BLaER1 treated with 17β-estradiol and CSF1 and Interleukin-3, amounts not matched to agents 10 nM and 100 nM (cell line): ENCODE measurements around the gene OPCML.

Source experiments
- H3K27ac ChIP-seq, 11 experiments: shearing (Covaris generic); formaldehyde crosslinking; 2 replicates each; pipeline ENCODE4 v1.8.1; 2022
- H3K27me3 ChIP-seq, 11 experiments: shearing (Covaris generic); formaldehyde crosslinking; 2 replicates each; pipeline ENCODE4 v1.8.1; 2022
- H3K36me3 ChIP-seq, 11 experiments: shearing (Covaris generic); formaldehyde crosslinking; 2 replicates each; pipeline ENCODE4 v1.8.1; 2022
- H3K4me1 ChIP-seq, 10 experiments: shearing (Covaris generic); formaldehyde crosslinking; 2 replicates each; pipeline ENCODE4 v1.8.1; 2022
- H3K4me2 ChIP-seq, 11 experiments: shearing (Covaris generic); formaldehyde crosslinking; 2 replicates each; pipeline ENCODE4 v1.8.1; 2022
- H3K4me3 ChIP-seq, 10 experiments: shearing (Covaris generic); formaldehyde crosslinking; 2 replicates each; pipeline ENCODE4 v1.8.1; 2022
- H3K9ac ChIP-seq, 11 experiments: shearing (Covaris generic); formaldehyde crosslinking; 2 replicates each; pipeline ENCODE4 v1.8.1; 2022
- H3K9me3 ChIP-seq, 11 experiments: shearing (Covaris generic); formaldehyde crosslinking; replicated peaks in 1 of 11; 2 replicates each; pipeline ENCODE4 v1.8.1; 2022
- H4K20me1 ChIP-seq, 11 experiments: shearing (Covaris generic); formaldehyde crosslinking; 2 replicates each; pipeline ENCODE4 v1.8.1; 2022
- Cebpa-rat ChIP-seq, 11 experiments: shearing (Covaris generic); IDR thresholded peaks; 2 replicates each; pipeline ENCODE4 v1.8.1; 2022

OPCML gene

GRCh38 chr11:132814410-132814809 is 717.9 kb downstream of the OPCML start:
- Histone ChIP-seq H3K4me3 (no peak overlapping the region), H3K4me1 (no peaks in the 10 kb centered on the region), H4K20me1 (no peaks in the 10 kb centered on the region), H3K27me3 (no peaks in the 10 kb centered on the region), H3K36me3 (no peaks in the 10 kb centered on the region), H3K4me2 (no peak overlapping the region), H3K9ac (no peak overlapping the region), H3K27ac (no peak overlapping the region), H3K9me3 (no peaks in the 10 kb centered on the region)
- TF ChIP-seq Cebpa-rat (IDR thresholded peaks at IDR 0.05): no peak

GRCh38 chr11:132811649-132812048 is 720.7 kb downstream of the OPCML start:
- H3K4me2 ChIP-seq: no peak overlapping the region
- H3K4me3 ChIP-seq: no peak overlapping the region
- H3K9me3 ChIP-seq: no peaks in the 10 kb centered on the region
- no peaks in the 10 kb centered on the region for H4K20me1 ChIP-seq
- H3K4me1 ChIP-seq: no peaks in the 10 kb centered on the region
- H3K27me3 ChIP-seq: no peaks in the 10 kb centered on the region
- H3K27ac ChIP-seq: no peak overlapping the region
- H3K36me3 ChIP-seq: no peaks in the 10 kb centered on the region
- no peak overlapping the region for H3K9ac ChIP-seq
- no peak for TF ChIP-seq Cebpa-rat (IDR thresholded peaks at IDR 0.05)

GRCh38 chr11:132809070-132809469 is 723.2 kb downstream of the OPCML start:
- Histone ChIP-seq H3K27me3 (no peaks in the 10 kb centered on the region), H3K9me3 (no peaks in the 10 kb centered on the region; a peak in 4 of 22 replicates), H3K4me3 (no peak overlapping the region), H4K20me1 (no peaks in the 10 kb centered on the region), H3K27ac (no peak overlapping the region), H3K9ac (no peak overlapping the region), H3K36me3 (no peaks in the 10 kb centered on the region), H3K4me1 (no peaks in the 10 kb centered on the region), H3K4me2 (no peak overlapping the region)
- TF ChIP-seq Cebpa-rat (IDR thresholded peaks at IDR 0.05): no peak

DNA sequence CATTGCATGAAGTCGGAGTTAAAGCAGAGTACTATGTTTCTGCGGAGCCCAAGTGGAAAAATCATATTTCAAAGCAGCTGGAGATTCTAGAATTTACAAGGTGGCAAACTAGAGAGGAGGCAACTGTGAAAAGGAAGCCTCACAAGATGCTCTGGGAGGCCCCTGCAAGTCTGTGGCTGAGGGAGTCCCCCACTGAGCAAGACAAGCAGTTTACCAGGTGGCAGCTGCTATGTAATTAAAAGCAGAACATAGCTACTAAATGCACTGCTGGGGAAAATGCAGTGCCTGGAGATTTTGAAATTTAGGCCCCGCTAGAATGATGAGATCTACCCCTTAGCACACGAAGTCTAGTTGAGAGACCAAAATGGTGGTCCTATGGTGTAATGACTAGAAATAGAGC is 728.0 kb downstream of the OPCML start:
- Histone ChIP-seq H3K9me3 (peaks cover 0 to 4% (median 0%) of the 10 kb centered on the region in 11 experiments; a peak in 8 of 22 replicates), H3K9ac (no peak overlapping the region), H3K27ac (no peak overlapping the region), H3K4me1 (no peaks in the 10 kb centered on the region), H3K27me3 (no peaks in the 10 kb centered on the region), H3K36me3 (no peaks in the 10 kb centered on the region), H3K4me3 (no peak overlapping the region), H3K4me2 (no peak overlapping the region), H4K20me1 (no peaks in the 10 kb centered on the region)
- no peak for TF ChIP-seq Cebpa-rat (IDR thresholded peaks at IDR 0.05)

DNA sequence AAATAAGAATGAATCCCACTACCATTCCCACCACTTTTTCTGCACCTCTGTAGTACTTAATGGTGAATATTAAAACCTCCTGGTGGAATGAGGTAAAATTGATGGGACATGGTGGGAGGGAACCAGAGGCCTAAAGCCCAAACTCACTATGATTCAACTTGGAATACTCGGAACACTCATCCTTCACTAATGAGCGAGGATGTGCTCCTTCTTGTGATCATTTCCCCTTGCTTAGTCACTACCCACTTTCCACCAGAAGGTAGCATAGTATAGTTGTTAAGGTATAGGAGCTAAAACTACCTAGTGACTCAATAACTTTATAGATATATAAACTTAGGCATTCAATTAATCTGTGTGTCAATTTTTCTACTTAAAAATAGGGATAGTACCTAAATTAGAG is 728.9 kb downstream of the OPCML start:
- Histone ChIP-seq H3K4me3 (no peak overlapping the region), H3K27ac (no peak overlapping the region), H3K27me3 (no peaks in the 10 kb centered on the region), H3K4me2 (no peak overlapping the region), H3K9me3 (peaks cover 0 to 12% (median 7%) of the 10 kb centered on the region in 11 experiments; a peak in 15 of 22 replicates), H3K36me3 (no peaks in the 10 kb centered on the region), H4K20me1 (no peaks in the 10 kb centered on the region), H3K9ac (no peak overlapping the region), H3K4me1 (no peaks in the 10 kb centered on the region)
- no peak for TF ChIP-seq Cebpa-rat (IDR thresholded peaks at IDR 0.05)

- Histone ChIP-seq H3K27me3 (no peaks in the 10 kb centered on the region), H3K27ac (no peak overlapping the region), H3K4me3 (no peak overlapping the region), H3K9ac (no peak overlapping the region), H4K20me1 (no peaks in the 10 kb centered on the region), H3K4me2 (no peak overlapping the region), H3K36me3 (no peaks in the 10 kb centered on the region), H3K4me1 (no peaks in the 10 kb centered on the region), H3K9me3 (peaks cover 0 to 13% (median 7%) of the 10 kb centered on the region in 11 experiments; a peak in 15 of 22 replicates)
- no peak for TF ChIP-seq Cebpa-rat (IDR thresholded peaks at IDR 0.05)
Measured at GRCh38 chr11:132802947-132803346, 729.4 kb downstream of the OPCML start.

DNA sequence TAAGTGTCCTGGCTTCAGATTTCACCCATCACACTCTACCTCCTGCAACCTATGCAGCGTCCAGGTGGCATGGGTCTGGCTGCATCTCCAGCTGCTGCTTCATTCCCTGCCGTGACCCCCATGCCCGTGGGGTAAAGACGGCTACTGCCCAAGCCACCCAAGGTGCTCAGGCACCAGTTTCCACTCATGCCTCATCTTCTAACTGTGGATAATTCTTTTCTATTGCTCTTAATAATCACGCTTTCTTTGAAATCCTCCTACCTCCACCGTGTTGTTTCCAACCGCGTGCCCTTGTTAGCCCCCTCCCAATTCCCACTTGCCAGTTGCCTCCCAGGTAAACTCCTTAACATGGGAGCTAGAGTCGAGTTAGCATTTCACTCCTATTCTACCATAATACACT is 738.5 kb downstream of the OPCML start:
- no peak for TF ChIP-seq Cebpa-rat (IDR thresholded peaks at IDR 0.05)
- Histone ChIP-seq H3K4me2 (no peak overlapping the region), H3K36me3 (no peaks in the 10 kb centered on the region), H3K4me1 (peaks cover 0 to 13% (median 8%) of the 10 kb centered on the region in 10 experiments; a peak in 11 of 20 replicates), H3K4me3 (no peak overlapping the region), H3K9me3 (peaks cover 0 to 5% (median 3%) of the 10 kb centered on the region in 11 experiments; a peak in 12 of 22 replicates), H4K20me1 (no peaks in the 10 kb centered on the region), H3K9ac (no peak overlapping the region), H3K27ac (no peak overlapping the region), H3K27me3 (no peaks in the 10 kb centered on the region)

- Histone ChIP-seq H4K20me1 (no peaks in the 10 kb centered on the region), H3K27me3 (no peaks in the 10 kb centered on the region), H3K27ac (no peak overlapping the region), H3K36me3 (no peaks in the 10 kb centered on the region), H3K4me2 (no peak overlapping the region), H3K9ac (no peak overlapping the region), H3K4me1 (peaks cover 0 to 13% (median 8%) of the 10 kb centered on the region in 10 experiments; a peak in 11 of 20 replicates), H3K4me3 (no peak overlapping the region), H3K9me3 (no peaks in the 10 kb centered on the region; a peak in 1 of 22 replicates)
- no peak for TF ChIP-seq Cebpa-rat (IDR thresholded peaks at IDR 0.05)
Measured at GRCh38 chr11:132792341-132793140, 739.8 kb downstream of the OPCML start.

DNA sequence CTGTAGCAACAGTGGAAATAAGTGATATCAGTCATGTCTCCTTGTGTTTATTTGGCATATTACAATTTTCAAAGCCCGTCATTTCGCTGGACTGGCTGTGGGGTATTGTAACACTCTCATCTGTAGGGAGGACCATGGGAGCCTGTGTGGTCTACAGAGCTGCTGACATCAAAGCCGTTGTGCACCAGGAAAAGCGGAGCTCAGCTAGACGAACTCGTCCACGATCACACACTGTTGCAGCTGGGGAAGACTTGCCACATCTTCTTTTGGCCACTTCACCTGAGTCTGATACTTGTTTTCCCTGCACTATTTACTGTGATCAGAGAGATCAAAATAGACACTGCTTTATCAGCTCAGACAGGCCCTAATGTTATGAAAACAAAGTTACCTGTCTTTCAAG is 741.3 kb downstream of the OPCML start:
- H4K20me1 ChIP-seq: no peaks in the 10 kb centered on the region
- no peak for TF ChIP-seq Cebpa-rat (IDR thresholded peaks at IDR 0.05)
- H3K27me3 ChIP-seq: no peaks in the 10 kb centered on the region
- no peaks in the 10 kb centered on the region; a peak in 1 of 22 replicates for H3K9me3 ChIP-seq
- H3K4me2 ChIP-seq: no peak overlapping the region
- H3K27ac ChIP-seq: no peak overlapping the region
- no peaks in the 10 kb centered on the region for H3K36me3 ChIP-seq
- H3K4me3 ChIP-seq: no peak overlapping the region
- H3K9ac ChIP-seq: no peak overlapping the region
- H3K4me1 ChIP-seq: peaks cover 0 to 13% (median 8%) of the 10 kb centered on the region in 10 experiments; a peak in 11 of 20 replicates

DNA sequence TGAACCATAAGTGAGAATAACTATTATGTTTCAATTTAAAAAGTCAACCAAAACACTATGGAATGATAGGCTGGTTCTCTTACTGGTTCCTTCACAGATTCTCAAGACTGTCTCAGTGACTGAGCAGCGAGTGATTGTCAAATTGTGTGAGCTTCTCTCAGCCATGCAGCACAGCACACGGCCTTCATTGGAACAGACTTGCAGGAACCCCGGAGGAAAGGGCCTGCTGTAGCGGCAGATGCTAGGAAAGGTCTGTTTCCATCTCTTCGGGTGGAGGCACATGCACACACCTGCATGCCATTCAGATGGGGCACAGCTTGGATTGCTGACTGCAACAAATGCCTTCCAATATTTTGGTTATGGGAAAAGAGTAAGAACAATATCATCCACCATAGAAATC is 741.8 kb downstream of the OPCML start:
- no peak for TF ChIP-seq Cebpa-rat (IDR thresholded peaks at IDR 0.05)
- Histone ChIP-seq H3K36me3 (no peaks in the 10 kb centered on the region), H3K27me3 (no peaks in the 10 kb centered on the region), H4K20me1 (no peaks in the 10 kb centered on the region), H3K4me1 (peaks cover 0 to 13% (median 8%) of the 10 kb centered on the region in 10 experiments; a peak in 11 of 20 replicates), H3K4me3 (no peak overlapping the region), H3K9ac (no peak overlapping the region), H3K4me2 (no peak overlapping the region), H3K27ac (no peak overlapping the region), H3K9me3 (no peaks in the 10 kb centered on the region; a peak in 1 of 22 replicates)
